Lung (tissue), 12 donors: ENCODE measurements around the gene SYNGR1. TPM values are rescaled to one million over a fixed set of nuclear protein-coding genes. Genes with fewer than 3 reads are reported as not detected.

Experiments
- ATAC-seq: fragments of 200-7000 bp; cut with Tn5 transposase; one replicate; pipeline ENCODE4 v1.9.1; 2020; ENCODE audit warnings: moderate number of reproducible peaks; ENCODE audit not compliant: insufficient read depth, low FRiP score
- DNase-seq, 3 donors: peaks; one replicate each; pipeline ENCODE4 v3.0.0-alpha.2; 2013 to 2017
- H3K27ac ChIP-seq, 2 donors: one replicate each; pipeline ENCODE4 v1.5.1; 2013; ENCODE audit warnings: mild to moderate bottlenecking in 2 of 2, moderate library complexity in 2 of 2, control low read depth in 1 of 2, inconsistent platforms in 1 of 2, low read depth in 1 of 2, low read length in 1 of 2
- H3K27me3 ChIP-seq, 3 donors: one replicate each; pipeline ENCODE4 v1.5.1; 2013; ENCODE audit warnings: low read length in 2 of 3; ENCODE audit not compliant: control insufficient read depth in 3 of 3, insufficient read depth in 3 of 3
- H3K36me3 ChIP-seq, 4 donors: one replicate each; pipeline ENCODE4 v1.5.1; 2013; ENCODE audit warnings: low read length in 4 of 4, mild to moderate bottlenecking in 1 of 4, moderate library complexity in 1 of 4; ENCODE audit not compliant: control insufficient read depth in 4 of 4, insufficient read depth in 4 of 4
- H3K4me1 ChIP-seq, 5 donors: one replicate each; pipeline ENCODE4 v1.5.1; 2013; ENCODE audit warnings: low read length in 5 of 5, mild to moderate bottlenecking in 2 of 5, moderate library complexity in 1 of 5; ENCODE audit not compliant: control insufficient read depth in 5 of 5, insufficient read depth in 5 of 5
- H3K4me3 ChIP-seq: one replicate; pipeline ENCODE4 v1.5.1; 2013; ENCODE audit warnings: mild to moderate bottlenecking, control low read depth, moderate library complexity
- H3K9ac ChIP-seq, 2 donors: one replicate each; pipeline ENCODE4 v1.5.1; 2013; ENCODE audit warnings: low read length in 2 of 2, control low read depth in 1 of 2; ENCODE audit not compliant: insufficient read depth in 1 of 2
- H3K9me3 ChIP-seq, 4 donors: one replicate each; pipeline ENCODE4 v1.5.1; 2013; ENCODE audit warnings: low read length in 3 of 4, mild to moderate bottlenecking in 1 of 4, moderate library complexity in 1 of 4; ENCODE audit not compliant: control insufficient read depth in 4 of 4, insufficient read depth in 3 of 4
- WGBS, 2 donors: extraction: QIAGEN DNeasy Blood & Tissue Kit; methylation state at CpG; one replicate each; pipeline ENCODE4 v1.1.7; 2013; 5-methylcytosine and 5-hydroxymethylcytosine counted together
- polyA plus RNA-seq, 2 donors: library from polyadenylated mRNA; stranded (reverse); fragments of 200-250 nt; gene quantifications; one replicate each; pipeline ENCODE4 v1.2.1, GENCODE V29; 2013
- total RNA-seq, 2 donors: library from RNA; depleted of rRNA in 1 of 2; stranded (reverse); fragments of >200 nt in 1 of 2; gene quantifications; one replicate each; pipeline ENCODE4 v1.2.1, GENCODE V29; 2014 to 2021
- TF ChIP-seq, protein P1 (sequence below): IDR thresholded peaks from 2 replicates; pipeline ENCODE4 v1.5.1; 2012; ENCODE audit warnings: mild to moderate bottlenecking; ENCODE audit errors: control extremely low read depth, extremely low read depth
- donor health status: control.
- donor health status: control.
- donor health status: Bipolar disorder and iron deficiency.
- donor health status: healthy.
- donor health status: DM: yes; HTN: yes; CAD: no.

SYNGR1 gene
- total and polyA plus RNA-seq, 4 donors, result 3.5 to 13.3 (median 5.5) TPM

DNA sequence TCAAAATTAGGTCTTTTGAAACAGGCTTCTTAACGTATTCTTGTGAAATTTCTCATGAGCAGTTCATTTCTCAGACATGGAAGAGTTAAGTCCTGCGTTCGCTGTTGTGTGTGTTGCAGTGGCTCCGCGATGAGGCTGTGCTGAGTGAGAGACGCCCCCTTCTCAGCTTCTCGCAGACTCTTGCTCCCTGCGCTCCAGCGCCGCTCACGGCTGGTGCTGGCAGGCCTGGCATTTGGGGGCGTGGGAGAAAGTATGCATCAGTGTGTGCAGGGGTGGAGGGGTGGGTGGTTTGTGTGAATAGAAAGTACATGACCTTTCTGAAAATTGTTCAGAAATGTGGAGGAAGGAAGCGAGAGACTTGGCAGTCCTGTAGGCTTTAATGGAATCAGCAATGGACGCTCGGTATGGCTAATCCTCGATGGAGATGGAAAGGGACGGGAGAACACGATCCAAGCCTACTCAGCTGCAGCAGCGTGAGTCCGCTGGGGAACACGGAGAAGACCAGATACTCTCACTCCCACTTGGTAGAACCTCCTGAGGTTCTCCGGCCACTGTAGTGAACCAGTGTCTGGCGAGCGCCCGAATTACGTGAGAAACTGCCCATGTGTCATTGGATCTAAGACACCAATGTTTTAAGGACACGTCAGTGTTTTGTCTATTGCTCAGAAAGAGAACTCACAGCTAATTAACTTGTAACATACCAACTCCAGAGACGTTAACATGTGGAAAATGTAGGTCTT lies 55.7 kb downstream of the SYNGR1 start:
- no peak overlapping the region for H3K4me3 ChIP-seq
- no peak overlapping the region for H3K27ac ChIP-seq
- H3K4me1 ChIP-seq, result peaks cover 4 to 19% (median 7%) of the 10 kb centered on the region in 5 donors
- DNase-seq, result peak; percentile 81 to 87 (median 86)
- TF ChIP-seq, protein P1, sequence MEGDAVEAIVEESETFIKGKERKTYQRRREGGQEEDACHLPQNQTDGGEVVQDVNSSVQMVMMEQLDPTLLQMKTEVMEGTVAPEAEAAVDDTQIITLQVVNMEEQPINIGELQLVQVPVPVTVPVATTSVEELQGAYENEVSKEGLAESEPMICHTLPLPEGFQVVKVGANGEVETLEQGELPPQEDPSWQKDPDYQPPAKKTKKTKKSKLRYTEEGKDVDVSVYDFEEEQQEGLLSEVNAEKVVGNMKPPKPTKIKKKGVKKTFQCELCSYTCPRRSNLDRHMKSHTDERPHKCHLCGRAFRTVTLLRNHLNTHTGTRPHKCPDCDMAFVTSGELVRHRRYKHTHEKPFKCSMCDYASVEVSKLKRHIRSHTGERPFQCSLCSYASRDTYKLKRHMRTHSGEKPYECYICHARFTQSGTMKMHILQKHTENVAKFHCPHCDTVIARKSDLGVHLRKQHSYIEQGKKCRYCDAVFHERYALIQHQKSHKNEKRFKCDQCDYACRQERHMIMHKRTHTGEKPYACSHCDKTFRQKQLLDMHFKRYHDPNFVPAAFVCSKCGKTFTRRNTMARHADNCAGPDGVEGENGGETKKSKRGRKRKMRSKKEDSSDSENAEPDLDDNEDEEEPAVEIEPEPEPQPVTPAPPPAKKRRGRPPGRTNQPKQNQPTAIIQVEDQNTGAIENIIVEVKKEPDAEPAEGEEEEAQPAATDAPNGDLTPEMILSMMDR, result no peak
- peaks cover 0 to 2% (median 0%) of the 10 kb centered on the region in 4 donors for H3K36me3 ChIP-seq
- no peak for ATAC-seq
- no peaks in the 10 kb centered on the region for H3K27me3 ChIP-seq
- WGBS, 2 donors, result 73 to 75% methylated on average over 28 of the region's 28 CpGs
- peak overlapping the region in 1 of 2 donors; percentile 73 for H3K9ac ChIP-seq
- no peaks in the 10 kb centered on the region for H3K9me3 ChIP-seq

- WGBS, 2 donors, result 66 to 74% methylated on average over 11 of the region's 11 CpGs
- peaks cover 0 to 2% (median 0%) of the 10 kb centered on the region in 4 donors for H3K36me3 ChIP-seq
- H3K4me3 ChIP-seq, result no peak overlapping the region
Observed at GRCh38 chr22:39408173-39408572, 58.4 kb downstream of the SYNGR1 start.

DNA sequence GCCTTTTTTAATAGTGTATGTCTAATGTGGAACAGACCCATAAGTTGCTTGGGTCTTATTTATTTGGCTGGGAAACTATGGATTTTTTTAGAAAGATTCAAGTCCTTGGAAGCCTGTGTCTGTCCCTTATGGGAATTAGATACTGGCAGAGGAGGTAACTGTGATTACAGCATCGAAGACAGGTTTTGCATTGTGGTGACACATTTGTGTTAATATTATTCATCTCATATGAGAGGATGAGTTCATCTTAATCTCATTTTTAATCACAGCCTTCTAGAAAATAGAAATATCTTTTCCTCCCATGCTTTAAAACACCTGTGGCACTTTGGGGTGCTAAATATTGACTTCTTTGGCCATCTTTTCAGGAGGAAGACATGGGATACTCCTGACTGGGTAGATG lies 59.0 kb downstream of the SYNGR1 start:
- Histone ChIP-seq H3K4me1 (peaks cover 3 to 19% (median 8%) of the 10 kb centered on the region in 5 donors), H3K27ac (no peak overlapping the region), H3K9ac (no peak overlapping the region), H3K36me3 (peaks cover 0 to 2% (median 0%) of the 10 kb centered on the region in 4 donors), H3K27me3 (no peaks in the 10 kb centered on the region), H3K4me3 (no peak overlapping the region), H3K9me3 (no peaks in the 10 kb centered on the region)
- ATAC-seq (no peak), DNase-seq (no peak)
- TF ChIP-seq, protein P1, result no peak
- 89 to 97% methylated on average over 1 of the region's 1 CpG for WGBS, 2 donors

More at GRCh38 chr22:39408173-39408572, 58.4 kb downstream of the SYNGR1 start:
- peaks cover 3 to 19% (median 8%) of the 10 kb centered on the region in 5 donors for H3K4me1 ChIP-seq
- H3K27me3 ChIP-seq, result no peaks in the 10 kb centered on the region
- DNase-seq (no peak), ATAC-seq (no peak)
- H3K9me3 ChIP-seq, result no peaks in the 10 kb centered on the region
- H3K27ac ChIP-seq, result no peak overlapping the region
- TF ChIP-seq, protein P1, result no peak
- H3K9ac ChIP-seq, result no peak overlapping the region
